Measurements from ENCODE around the gene SOAT1.

DNA sequence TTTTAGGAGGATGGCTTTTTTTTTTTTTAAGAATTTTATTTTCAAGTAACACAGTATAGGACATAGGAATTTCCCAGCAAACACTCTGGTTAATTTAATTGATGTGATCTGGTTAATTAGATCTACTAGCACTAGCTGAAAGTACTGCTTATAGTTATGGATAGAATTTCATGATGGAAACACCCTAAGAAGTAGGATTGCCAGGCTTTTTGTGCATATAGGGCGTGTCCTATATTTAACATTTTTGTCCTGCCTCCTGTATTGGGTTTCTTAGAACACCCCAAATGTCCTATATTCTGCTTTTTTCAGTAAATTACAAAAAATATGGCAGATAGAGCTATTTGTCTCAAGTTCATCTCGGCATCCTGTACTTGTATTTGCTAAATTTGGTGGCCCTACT, 58.6 kb downstream of the SOAT1 start:
- TF ChIP-seq, protein P1, sequence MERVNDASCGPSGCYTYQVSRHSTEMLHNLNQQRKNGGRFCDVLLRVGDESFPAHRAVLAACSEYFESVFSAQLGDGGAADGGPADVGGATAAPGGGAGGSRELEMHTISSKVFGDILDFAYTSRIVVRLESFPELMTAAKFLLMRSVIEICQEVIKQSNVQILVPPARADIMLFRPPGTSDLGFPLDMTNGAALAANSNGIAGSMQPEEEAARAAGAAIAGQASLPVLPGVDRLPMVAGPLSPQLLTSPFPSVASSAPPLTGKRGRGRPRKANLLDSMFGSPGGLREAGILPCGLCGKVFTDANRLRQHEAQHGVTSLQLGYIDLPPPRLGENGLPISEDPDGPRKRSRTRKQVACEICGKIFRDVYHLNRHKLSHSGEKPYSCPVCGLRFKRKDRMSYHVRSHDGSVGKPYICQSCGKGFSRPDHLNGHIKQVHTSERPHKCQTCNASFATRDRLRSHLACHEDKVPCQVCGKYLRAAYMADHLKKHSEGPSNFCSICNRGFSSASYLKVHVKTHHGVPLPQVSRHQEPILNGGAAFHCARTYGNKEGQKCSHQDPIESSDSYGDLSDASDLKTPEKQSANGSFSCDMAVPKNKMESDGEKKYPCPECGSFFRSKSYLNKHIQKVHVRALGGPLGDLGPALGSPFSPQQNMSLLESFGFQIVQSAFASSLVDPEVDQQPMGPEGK (CRISPR knock-in tag; IDR thresholded peaks at IDR 0.05; ENCODE audit: borderline replicate concordance): no peak
- TF ChIP-seq RARB (CRISPR knock-in tag; IDR thresholded peaks at IDR 0.05): no peak
- TF ChIP-seq ZFP30 (CRISPR knock-in tag; IDR thresholded peaks at IDR 0.05): no peak
- TF ChIP-seq ISL1 (CRISPR knock-in tag; IDR thresholded peaks at IDR 0.05): no peak
- TF ChIP-seq, protein P2, sequence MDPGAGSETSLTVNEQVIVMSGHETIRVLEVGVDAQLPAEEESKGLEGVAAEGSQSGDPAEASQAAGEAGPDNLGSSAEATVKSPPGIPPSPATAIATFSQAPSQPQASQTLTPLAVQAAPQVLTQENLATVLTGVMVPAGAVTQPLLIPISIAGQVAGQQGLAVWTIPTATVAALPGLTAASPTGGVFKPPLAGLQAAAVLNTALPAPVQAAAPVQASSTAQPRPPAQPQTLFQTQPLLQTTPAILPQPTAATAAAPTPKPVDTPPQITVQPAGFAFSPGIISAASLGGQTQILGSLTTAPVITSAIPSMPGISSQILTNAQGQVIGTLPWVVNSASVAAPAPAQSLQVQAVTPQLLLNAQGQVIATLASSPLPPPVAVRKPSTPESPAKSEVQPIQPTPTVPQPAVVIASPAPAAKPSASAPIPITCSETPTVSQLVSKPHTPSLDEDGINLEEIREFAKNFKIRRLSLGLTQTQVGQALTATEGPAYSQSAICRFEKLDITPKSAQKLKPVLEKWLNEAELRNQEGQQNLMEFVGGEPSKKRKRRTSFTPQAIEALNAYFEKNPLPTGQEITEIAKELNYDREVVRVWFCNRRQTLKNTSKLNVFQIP (CRISPR knock-in tag; IDR thresholded peaks at IDR 0.05; ENCODE audit: borderline replicate concordance, low read depth): no peak
- TF ChIP-seq BACH2 (CRISPR knock-in tag; IDR thresholded peaks at IDR 0.05; ENCODE audit: borderline replicate concordance): no peak
